Mononuclear cell (primary cell): ENCODE measurements around the gene DYNC1LI1. TPM values are rescaled to one million over a fixed set of nuclear protein-coding genes. Genes with fewer than 3 reads are reported as not detected.

Source experiments
- H3K27me3 ChIP-seq: 2 replicates; pipeline ENCODE4 v1.6.0; 2011; ENCODE audit warnings: low read length, control low read depth; ENCODE audit not compliant: insufficient read depth
- H3K4me1 ChIP-seq: 2 replicates; pipeline ENCODE4 v1.5.1; 2011; ENCODE audit warnings: mild to moderate bottlenecking, low read length, control low read depth; ENCODE audit not compliant: insufficient read depth
- H3K4me3 ChIP-seq: 2 replicates; pipeline ENCODE4 v1.5.1; 2011; ENCODE audit warnings: mild to moderate bottlenecking, low read length, moderate library complexity
- H3K9me3 ChIP-seq: 2 replicates; pipeline ENCODE4 v1.5.1; 2011; ENCODE audit warnings: low read depth, mild to moderate bottlenecking, control low read depth, low read length
- total RNA-seq: library from RNA; depleted of rRNA; stranded (reverse); fragments of >200 nt; gene quantifications from one replicate; pipeline ENCODE4 v1.2.3, GENCODE V29; 2012

Gene DYNC1LI1
- total RNA-seq, 1 donor: 43.3 TPM

GRCh38 chr3:32568953-32569352 lies 1.7 kb downstream of the DYNC1LI1 start:
- Histone ChIP-seq H3K27me3 (no peaks in the 10 kb centered on the region), H3K4me3 (no peak overlapping the region), H3K9me3 (no peaks in the 10 kb centered on the region), H3K4me1 (peaks cover 32% of the 10 kb centered on the region)

DNA sequence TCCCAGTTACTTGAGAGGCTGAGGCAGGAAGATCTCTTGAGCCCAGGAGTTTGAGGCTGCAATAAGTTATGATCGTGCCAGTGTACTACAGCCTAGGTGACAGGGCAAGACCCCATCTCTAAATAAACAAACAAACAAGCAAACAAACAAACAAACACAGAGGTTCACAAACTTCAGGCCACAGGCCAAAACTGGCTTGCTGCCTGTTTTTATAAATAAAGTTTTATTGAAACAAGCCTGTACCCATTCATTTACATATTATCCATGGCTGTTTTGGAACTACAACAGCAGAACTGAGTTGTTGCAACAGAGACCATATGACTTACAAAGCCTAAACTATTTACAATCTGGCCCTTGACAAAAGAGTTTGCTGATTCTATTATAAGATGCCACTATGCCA lies 6.5 kb downstream of the DYNC1LI1 start:
- Histone ChIP-seq H3K27me3 (no peaks in the 10 kb centered on the region), H3K4me1 (peaks cover 2% of the 10 kb centered on the region)

GRCh38 chr3:32562640-32563039 lies 8.0 kb downstream of the DYNC1LI1 start:
- Histone ChIP-seq H3K4me3 (no peak overlapping the region), H3K4me1 (peaks cover 5% of the 10 kb centered on the region), H3K9me3 (no peaks in the 10 kb centered on the region), H3K27me3 (no peaks in the 10 kb centered on the region)

More for the DNA sequence above, 6.5 kb downstream of the DYNC1LI1 start:
- Histone ChIP-seq H3K9me3 (no peaks in the 10 kb centered on the region), H3K4me3 (no peak overlapping the region)

DNA sequence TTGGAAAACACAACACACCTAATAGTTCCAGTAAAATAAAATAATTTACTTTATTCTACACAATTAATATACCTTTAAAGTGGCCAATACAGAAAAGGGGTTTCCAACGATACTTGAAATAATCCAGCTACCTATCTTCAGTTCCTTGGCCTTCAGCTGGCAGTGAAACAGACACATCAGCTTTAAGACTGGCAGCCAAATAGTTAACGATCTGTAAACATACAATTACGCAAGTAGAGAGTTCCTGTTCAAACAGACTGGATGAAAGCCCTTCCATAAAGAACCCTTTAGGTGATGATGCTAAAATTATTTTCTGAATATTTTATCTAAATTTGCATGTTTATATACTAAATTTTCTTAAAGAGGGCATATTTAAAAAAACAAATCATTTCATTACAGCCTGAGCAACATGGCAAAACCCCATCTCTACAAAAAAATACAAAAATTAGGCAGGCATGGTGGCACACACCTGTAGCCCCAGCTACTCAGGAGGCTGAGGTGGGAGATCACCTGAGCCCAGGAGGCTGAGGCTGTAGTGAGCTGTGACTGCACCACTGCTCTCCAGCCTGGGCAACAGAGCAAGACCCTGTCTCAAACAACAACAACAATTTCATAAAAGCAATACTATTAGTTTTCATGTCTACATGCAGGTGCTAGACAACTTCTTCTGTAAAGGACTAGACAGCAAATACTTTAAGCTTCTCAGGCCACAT lies 12.9 kb downstream of the DYNC1LI1 start:
- Histone ChIP-seq H3K27me3 (no peaks in the 10 kb centered on the region), H3K4me1 (peaks cover 19% of the 10 kb centered on the region), H3K9me3 (no peaks in the 10 kb centered on the region), H3K4me3 (no peak overlapping the region)

DNA sequence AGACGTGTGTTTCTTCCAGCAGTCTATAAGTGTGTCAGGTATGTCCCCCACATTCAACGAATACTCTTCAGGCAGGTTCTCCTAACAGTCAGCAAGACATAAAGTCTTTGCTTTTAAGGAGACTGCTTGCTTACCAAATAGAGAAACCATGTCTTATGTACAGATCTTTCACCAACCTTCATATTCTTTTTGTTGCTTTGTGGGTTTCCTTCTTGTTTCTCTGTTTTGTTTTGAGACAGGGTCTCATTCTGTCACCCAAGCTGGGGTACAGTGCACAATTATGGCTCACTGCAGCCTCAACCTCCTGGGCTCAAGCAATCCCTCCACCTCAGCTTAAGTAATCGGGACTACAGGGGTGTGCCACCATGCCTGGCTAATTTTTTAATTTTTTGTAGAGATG lies 14.3 kb downstream of the DYNC1LI1 start:
- Histone ChIP-seq H3K4me1 (peaks cover 27% of the 10 kb centered on the region), H3K9me3 (no peaks in the 10 kb centered on the region), H3K27me3 (no peaks in the 10 kb centered on the region), H3K4me3 (no peak overlapping the region)

GRCh38 chr3:32553973-32554372 lies 16.7 kb downstream of the DYNC1LI1 start:
- Histone ChIP-seq H3K4me3 (no peak overlapping the region), H3K4me1 (peaks cover 27% of the 10 kb centered on the region), H3K9me3 (no peaks in the 10 kb centered on the region), H3K27me3 (no peaks in the 10 kb centered on the region)

- no peaks in the 10 kb centered on the region for H3K27me3 ChIP-seq
- no peaks in the 10 kb centered on the region for H3K9me3 ChIP-seq
- no peak overlapping the region for H3K4me3 ChIP-seq
- peaks cover 27% of the 10 kb centered on the region for H3K4me1 ChIP-seq
Observed at GRCh38 chr3:32553459-32553858, 17.2 kb downstream of the DYNC1LI1 start.

DNA sequence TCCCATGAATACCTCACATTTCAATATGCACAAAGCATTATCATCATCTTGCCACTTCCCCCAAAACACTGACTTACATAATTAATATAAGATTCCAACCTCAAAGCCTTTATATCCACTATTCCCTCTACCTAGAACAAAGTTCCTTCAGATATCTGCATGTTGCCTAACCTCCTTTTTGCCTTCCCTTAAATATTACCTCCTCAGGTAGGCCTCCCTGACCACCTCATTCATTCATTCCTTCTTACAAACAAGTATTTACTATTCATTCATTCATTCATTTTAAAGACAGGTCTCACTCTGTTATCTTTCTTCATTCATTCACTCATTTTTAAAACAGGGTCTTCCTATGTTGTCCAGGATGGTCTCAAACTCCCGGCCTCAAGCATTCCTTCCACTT lies 18.6 kb downstream of the DYNC1LI1 start:
- Histone ChIP-seq H3K27me3 (no peaks in the 10 kb centered on the region), H3K4me1 (peaks cover 21% of the 10 kb centered on the region), H3K4me3 (no peak overlapping the region), H3K9me3 (no peaks in the 10 kb centered on the region)

GRCh38 chr3:32551496-32551895 lies 19.2 kb downstream of the DYNC1LI1 start:
- no peak overlapping the region for H3K4me3 ChIP-seq
- peaks cover 21% of the 10 kb centered on the region for H3K4me1 ChIP-seq
- H3K27me3 ChIP-seq: no peaks in the 10 kb centered on the region
- H3K9me3 ChIP-seq: no peaks in the 10 kb centered on the region

- H3K4me3 ChIP-seq: no peak overlapping the region
- H3K9me3 ChIP-seq: no peaks in the 10 kb centered on the region
- H3K27me3 ChIP-seq: no peaks in the 10 kb centered on the region
- H3K4me1 ChIP-seq: peaks cover 21% of the 10 kb centered on the region
Observed at GRCh38 chr3:32551087-32551486, 19.6 kb downstream of the DYNC1LI1 start.

DNA sequence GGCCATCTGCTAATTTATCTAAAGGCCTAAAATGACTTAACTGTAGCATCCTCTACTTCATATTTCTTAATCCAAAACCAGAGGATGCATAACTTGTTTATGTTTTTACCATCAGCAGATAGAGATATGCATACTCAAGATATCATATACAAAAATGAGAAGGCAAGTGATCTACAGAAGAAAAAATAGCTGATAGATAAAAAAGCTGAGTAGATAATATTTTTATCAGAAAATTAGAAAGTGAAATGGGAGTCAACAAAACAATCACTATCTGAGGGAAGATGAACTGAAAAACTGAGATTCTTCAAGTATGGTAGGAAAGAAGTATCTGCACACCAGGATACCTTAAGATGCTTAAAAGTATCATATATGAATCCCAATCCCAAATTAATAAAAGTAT lies 25.4 kb downstream of the DYNC1LI1 start:
- Histone ChIP-seq H3K9me3 (no peaks in the 10 kb centered on the region), H3K4me1 (no peaks in the 10 kb centered on the region), H3K4me3 (no peak overlapping the region), H3K27me3 (no peaks in the 10 kb centered on the region)

DNA sequence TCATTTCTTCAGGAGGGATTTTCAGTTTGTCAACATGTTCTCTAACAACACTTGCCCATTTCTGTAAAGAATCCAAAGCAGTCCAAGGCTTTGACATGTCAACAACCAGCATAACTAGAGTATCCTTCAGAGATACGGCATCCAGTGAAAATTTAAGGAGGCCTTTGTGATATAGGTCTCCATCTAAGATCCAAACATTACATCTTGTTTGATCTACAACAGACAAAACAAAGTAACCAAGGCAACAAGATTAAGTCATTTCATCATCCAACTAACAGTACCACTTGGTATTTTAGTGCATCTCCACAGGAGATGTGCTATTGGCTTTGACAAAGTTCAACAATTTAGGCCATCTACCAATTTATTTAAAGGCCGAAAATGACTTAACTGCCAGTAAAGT lies 25.8 kb downstream of the DYNC1LI1 start:
- no peak overlapping the region for H3K4me3 ChIP-seq
- H3K9me3 ChIP-seq: no peaks in the 10 kb centered on the region
- H3K4me1 ChIP-seq: no peaks in the 10 kb centered on the region
- H3K27me3 ChIP-seq: no peaks in the 10 kb centered on the region

DNA sequence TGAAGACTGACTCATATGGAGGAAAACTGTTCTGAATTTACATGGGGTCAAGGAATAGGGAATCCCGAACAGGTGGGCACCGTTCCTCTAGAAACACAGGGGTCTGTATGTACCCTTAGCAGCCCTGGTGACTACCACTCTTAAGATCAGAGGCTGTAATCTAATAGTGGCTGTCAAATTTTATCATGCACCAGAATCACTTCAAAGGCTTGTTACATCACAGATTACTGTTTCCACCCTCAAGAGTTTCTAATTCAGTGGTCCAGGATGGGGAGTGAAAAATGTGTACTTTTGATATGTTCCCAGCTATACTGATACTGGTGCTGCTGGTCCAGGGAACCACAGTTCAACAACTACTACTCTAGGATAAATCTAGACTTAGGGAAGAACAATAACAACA lies 27.9 kb downstream of the DYNC1LI1 start:
- no peaks in the 10 kb centered on the region for H3K4me1 ChIP-seq
- no peak overlapping the region for H3K4me3 ChIP-seq
- H3K27me3 ChIP-seq: no peaks in the 10 kb centered on the region
- no peaks in the 10 kb centered on the region for H3K9me3 ChIP-seq

DNA sequence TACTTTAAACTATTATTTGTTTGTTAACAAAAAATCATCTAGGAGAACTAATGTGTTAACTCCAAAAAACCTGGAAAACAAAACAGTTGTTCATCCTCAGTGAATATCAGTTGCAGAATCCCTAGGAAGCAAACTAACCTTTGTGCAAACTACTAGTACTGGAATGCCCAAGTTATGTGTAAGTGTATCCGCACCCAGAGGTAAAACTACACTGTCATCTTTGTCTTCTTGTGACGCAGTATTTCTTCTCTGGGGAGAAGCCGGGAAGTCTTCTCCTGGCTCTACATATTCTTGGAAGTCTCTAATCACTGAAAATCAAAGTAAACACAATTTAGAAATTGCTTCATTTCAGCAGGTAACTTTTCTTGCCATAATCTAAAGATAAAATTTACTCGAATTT lies 29.8 kb downstream of the DYNC1LI1 start:
- Histone ChIP-seq H3K27me3 (no peaks in the 10 kb centered on the region), H3K4me1 (no peaks in the 10 kb centered on the region), H3K4me3 (no peak overlapping the region), H3K9me3 (no peaks in the 10 kb centered on the region)

- Histone ChIP-seq H3K4me3 (no peak overlapping the region), H3K9me3 (no peaks in the 10 kb centered on the region), H3K27me3 (no peaks in the 10 kb centered on the region), H3K4me1 (no peaks in the 10 kb centered on the region)
Observed at GRCh38 chr3:32532434-32532833, 38.2 kb downstream of the DYNC1LI1 start.

DNA sequence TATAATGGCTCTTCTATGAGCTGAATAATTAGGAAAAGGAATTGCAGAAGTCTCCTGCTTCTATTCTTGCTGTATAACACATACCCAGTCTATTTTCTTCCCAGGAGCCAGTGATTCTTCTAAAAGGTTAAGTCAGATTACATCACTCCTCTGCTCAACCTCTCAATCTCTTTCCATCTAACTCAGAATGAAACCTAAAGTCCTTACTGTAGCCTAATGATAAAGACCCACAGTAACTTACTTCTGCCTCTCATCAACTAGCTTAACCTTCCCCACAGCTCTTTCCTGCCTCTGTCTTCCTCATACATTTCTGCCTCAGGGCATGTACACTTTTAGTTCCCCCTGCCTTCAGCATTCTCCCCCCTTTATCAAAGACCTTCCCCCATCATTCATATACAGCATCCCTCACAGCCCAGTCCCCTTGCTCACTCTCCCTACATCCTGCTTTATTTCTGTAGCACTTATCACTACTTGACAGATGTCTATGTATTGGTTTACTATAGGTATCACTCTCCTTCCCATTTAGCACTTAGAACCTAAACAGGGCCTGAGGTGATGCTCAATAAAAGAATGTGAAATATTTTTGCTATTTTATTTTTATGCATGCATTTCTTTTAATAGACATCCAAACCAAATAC lies 39.5 kb downstream of the DYNC1LI1 start:
- H3K4me1 ChIP-seq: no peaks in the 10 kb centered on the region
- no peaks in the 10 kb centered on the region for H3K27me3 ChIP-seq
- H3K9me3 ChIP-seq: no peaks in the 10 kb centered on the region
- H3K4me3 ChIP-seq: no peak overlapping the region
